Stimulated activated memory B cell treated with anti-CD40 and anti-IgM and Interleukin-4, amounts not matched to agents 10 μg/mL and 1 μg/mL and 100 μg/mL, for 72 hours (primary cell): ENCODE data around the gene CSRNP3.
A peak's percentile ranks its signal among the peaks of the same experiment; 100 is the strongest.

Source experiments
- ATAC-seq: fragments of 150-1000 bp; cut with Tn5 transposase; 2 replicates; pipeline ENCODE4 v1.10.0; 2021
- H3K27ac Mint-ChIP-seq: one replicate; pipeline ENCODE4 v1.8.0; 2022; ENCODE audit warnings: mild to moderate bottlenecking, mixed read lengths
- H3K27me3 Mint-ChIP-seq: one replicate; pipeline ENCODE4 v1.8.0; 2022; ENCODE audit warnings: mixed read lengths
- H3K36me3 Mint-ChIP-seq: one replicate; pipeline ENCODE4 v1.8.0; 2022; ENCODE audit warnings: mixed read lengths
- H3K4me1 Mint-ChIP-seq: one replicate; pipeline ENCODE4 v1.8.0; 2022; ENCODE audit warnings: mixed read lengths
- H3K4me3 Mint-ChIP-seq: one replicate; pipeline ENCODE4 v1.8.0; 2022; ENCODE audit warnings: mild to moderate bottlenecking, moderate library complexity, mixed read lengths
- H3K9me3 Mint-ChIP-seq: one replicate; pipeline ENCODE4 v1.8.0; 2022; ENCODE audit warnings: mixed read lengths

The CSRNP3 gene

DNA sequence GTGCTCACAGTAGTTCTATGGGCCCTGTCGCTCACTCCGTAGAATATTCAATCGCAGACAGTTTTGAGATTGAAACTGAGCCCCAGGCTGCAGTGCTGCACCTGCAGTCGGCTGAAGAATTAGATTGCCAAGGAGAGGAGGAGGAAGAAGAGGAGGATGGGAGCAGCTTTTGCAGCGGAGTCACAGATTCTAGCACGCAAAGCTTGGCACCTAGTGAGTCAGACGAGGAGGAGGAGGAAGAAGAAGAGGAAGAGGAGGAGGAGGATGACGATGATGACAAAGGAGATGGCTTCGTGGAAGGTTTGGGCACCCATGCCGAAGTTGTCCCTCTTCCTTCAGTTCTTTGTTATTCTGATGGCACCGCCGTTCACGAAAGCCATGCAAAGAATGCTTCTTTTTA, 209.4 kb downstream of the CSRNP3 start:
- ATAC-seq: no peak
- no peak overlapping the region for H3K27ac Mint-ChIP-seq
- H3K9me3 Mint-ChIP-seq: no peaks in the 10 kb centered on the region
- H3K4me3 Mint-ChIP-seq: no peak overlapping the region
- H3K4me1 Mint-ChIP-seq: no peaks in the 10 kb centered on the region
- H3K36me3 Mint-ChIP-seq: no peaks in the 10 kb centered on the region
- H3K27me3 Mint-ChIP-seq: no peaks in the 10 kb centered on the region

DNA sequence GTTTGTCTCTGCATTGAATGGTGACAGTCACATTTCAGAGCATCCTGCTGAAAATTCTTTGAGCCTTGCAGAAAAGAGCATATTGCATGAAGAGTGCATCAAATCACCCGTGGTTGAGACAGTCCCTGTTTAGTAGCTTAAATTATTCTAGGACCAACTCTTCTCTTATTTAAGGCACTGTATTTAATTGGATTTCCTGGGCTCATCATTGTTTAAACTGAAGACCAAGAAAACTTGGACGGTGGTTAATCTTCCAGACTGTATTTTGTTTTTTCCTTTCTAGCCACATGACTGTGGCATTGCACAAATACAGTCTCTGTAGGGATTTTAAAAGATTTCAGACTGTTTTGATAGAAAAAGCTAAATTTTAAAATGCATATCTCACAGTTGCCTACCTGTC, 210.1 kb downstream of the CSRNP3 start:
- Mint-ChIP-seq H3K4me1 (no peaks in the 10 kb centered on the region), H3K36me3 (no peaks in the 10 kb centered on the region), H3K27ac (no peak overlapping the region), H3K9me3 (no peaks in the 10 kb centered on the region), H3K4me3 (no peak overlapping the region), H3K27me3 (no peaks in the 10 kb centered on the region)
- no peak for ATAC-seq

DNA sequence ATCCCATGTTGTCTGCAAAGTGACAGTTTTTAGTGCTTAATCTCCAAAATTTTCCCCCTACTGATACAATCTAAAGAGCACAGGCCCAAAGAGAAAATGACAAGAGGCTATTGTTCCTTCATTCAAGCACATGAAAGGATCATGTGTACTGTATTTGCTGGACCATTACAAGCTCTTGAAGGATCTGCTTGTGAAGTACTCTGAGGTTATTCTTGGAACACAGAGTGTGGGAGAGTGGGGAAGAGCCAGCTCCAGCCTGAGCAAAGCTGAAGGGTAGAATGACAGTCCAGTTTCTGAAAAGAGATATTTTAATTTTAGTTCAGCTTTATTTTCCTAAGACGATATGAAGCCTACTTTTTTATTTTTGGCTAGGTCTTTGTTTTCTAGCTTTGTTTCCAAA, 212.3 kb downstream of the CSRNP3 start:
- Mint-ChIP-seq H3K27me3 (no peaks in the 10 kb centered on the region), H3K27ac (no peak overlapping the region), H3K4me3 (no peak overlapping the region), H3K9me3 (no peaks in the 10 kb centered on the region), H3K4me1 (no peaks in the 10 kb centered on the region), H3K36me3 (no peaks in the 10 kb centered on the region)
- no peak for ATAC-seq

DNA sequence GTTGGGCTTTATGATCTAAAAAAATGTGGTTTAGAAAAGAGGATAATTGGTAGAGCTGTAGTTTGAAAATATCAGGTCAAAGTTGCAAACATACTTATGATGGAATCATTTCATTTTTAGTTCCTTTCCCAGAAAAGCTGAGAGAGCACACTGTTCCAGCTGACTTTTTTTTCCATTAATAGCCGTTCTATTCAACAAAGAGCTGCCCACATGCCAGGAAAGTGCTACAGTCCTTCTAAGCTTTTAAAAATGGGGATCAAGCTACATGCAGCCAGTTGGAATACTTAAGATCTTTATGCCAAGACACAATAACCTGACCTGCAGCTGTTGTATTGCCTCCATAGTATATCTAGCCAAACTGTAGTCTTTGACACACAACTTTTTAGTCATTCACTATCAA, 213.0 kb downstream of the CSRNP3 start:
- Mint-ChIP-seq H3K4me3 (no peak overlapping the region), H3K4me1 (no peaks in the 10 kb centered on the region), H3K27ac (no peak overlapping the region), H3K36me3 (no peaks in the 10 kb centered on the region), H3K27me3 (no peaks in the 10 kb centered on the region), H3K9me3 (no peaks in the 10 kb centered on the region)
- ATAC-seq: no peak

DNA sequence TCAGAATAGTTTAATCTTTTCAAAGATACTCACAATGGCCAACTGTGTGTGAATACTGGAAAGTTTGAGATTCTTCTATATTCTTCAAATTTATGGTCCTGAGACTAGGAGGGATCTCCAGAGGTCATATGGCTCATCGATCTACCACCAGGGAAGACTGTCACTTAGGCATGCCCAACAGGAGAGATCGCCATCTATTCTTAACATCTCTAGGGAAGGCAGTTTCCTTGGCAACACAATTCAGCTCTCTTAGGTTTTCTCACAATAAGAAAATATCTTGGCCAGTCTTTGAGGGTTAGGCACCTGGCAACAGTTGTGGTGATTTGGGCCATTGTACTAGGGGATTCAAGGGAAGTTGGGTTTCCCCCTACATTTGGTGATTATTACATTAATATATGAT, 217.3 kb downstream of the CSRNP3 start:
- Mint-ChIP-seq H3K9me3 (no peaks in the 10 kb centered on the region), H3K4me3 (no peak overlapping the region), H3K36me3 (no peaks in the 10 kb centered on the region), H3K4me1 (no peaks in the 10 kb centered on the region), H3K27ac (no peak overlapping the region), H3K27me3 (no peaks in the 10 kb centered on the region)
- ATAC-seq: no peak

DNA sequence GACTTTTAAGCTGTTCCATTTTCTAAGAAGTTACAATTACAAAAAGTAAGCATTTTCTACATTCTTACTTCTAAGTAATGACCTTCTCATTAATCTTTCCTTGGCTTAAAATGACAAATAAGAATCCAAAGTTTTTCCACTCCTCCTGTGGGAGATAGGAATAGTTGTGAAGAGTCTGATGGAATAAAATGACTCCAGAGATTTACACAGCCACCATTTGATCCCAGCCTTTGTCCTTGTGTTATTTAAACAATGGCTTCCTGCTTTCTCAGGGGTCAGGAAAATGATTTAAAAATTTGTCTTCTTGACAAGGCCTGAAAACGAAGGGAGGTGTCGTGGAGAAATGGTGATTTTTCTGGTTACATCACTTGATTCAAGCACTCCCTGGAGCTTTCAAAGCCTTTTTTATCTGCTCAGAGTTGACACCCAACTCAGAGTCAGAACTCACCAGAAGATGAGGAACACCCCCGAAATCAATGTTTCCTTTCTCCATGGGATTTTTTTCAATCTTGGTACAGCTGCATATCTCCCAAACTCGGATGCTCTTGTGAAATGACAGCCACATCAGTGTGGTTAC, 218.0 kb downstream of the CSRNP3 start:
- H3K27me3 Mint-ChIP-seq: no peaks in the 10 kb centered on the region
- H3K4me1 Mint-ChIP-seq: no peaks in the 10 kb centered on the region
- no peak overlapping the region for H3K27ac Mint-ChIP-seq
- ATAC-seq: no peak
- H3K9me3 Mint-ChIP-seq: no peaks in the 10 kb centered on the region
- H3K4me3 Mint-ChIP-seq: no peak overlapping the region
- no peaks in the 10 kb centered on the region for H3K36me3 Mint-ChIP-seq

DNA sequence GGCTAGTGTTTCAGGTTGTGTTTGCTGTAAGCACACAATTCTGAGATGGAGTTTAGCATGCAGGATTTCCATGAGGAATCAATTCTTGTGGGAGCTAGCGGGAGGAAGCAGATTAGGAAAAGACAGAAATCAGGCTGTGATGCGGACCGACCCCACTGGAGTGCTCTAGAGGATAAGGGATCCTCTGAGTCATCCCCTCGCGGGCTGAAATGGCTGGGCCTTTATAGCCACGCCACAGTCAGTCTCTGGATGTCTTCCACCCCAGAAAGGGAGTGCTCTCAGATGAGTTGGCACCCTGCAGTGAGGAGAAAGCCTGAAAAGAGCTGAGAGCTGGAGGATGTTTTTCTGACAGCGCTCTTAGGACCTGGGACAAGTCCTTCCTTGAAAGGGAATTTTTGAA, 222.1 kb downstream of the CSRNP3 start:
- H3K4me3 Mint-ChIP-seq: no peak overlapping the region
- ATAC-seq: no peak

DNA sequence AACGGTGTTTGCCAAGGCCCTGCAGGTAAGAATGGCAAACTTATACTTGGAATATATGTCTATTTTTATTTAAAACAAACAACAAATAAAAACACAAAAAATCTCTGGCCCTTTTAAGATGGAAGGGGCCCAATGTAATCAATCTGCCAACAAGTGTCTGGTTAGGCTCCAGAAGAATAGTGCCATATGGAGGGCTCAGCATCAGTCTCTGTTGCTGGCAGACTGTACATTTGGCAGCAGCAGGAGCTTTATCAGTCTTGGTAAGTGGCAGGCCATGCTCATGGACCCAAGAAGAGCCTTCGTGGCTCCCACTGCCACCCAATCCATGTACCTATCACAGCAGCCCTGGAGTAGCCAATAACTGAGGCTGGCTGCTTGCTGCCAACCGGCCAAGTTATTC, 223.4 kb downstream of the CSRNP3 start:
- Mint-ChIP-seq H3K36me3 (no peaks in the 10 kb centered on the region), H3K27ac (no peak overlapping the region), H3K9me3 (no peaks in the 10 kb centered on the region), H3K4me3 (no peak overlapping the region), H3K4me1 (peaks cover under 1% of the 10 kb centered on the region), H3K27me3 (peaks cover 16% of the 10 kb centered on the region)
- ATAC-seq: no peak

More for the DNA sequence above, 222.1 kb downstream of the CSRNP3 start:
- H3K4me1 Mint-ChIP-seq: no peaks in the 10 kb centered on the region
- no peaks in the 10 kb centered on the region for H3K36me3 Mint-ChIP-seq
- H3K27ac Mint-ChIP-seq: no peak overlapping the region
- H3K27me3 Mint-ChIP-seq: peaks cover 7% of the 10 kb centered on the region
- H3K9me3 Mint-ChIP-seq: no peaks in the 10 kb centered on the region

DNA sequence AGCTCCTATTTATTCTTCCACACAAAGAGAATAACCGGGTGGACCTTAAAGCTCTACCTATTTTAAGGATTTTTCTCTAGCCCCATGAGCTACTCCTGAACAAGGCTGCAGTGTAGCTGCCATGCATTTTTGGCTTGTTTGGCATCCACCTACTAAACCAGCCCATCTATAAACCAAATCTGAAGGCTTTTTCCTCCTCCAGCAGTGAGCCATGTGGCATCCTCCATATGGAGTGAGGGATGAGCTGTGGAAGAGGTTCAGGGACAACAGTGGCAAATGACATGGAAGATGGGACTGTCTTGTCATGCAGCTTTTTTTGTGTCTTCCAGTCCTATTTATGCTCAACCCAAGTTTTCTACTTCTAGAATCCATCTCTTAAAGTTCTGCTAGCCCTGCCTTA, 224.3 kb downstream of the CSRNP3 start:
- H3K4me1 Mint-ChIP-seq: peaks cover 5% of the 10 kb centered on the region
- H3K36me3 Mint-ChIP-seq: no peaks in the 10 kb centered on the region
- peaks cover 16% of the 10 kb centered on the region for H3K27me3 Mint-ChIP-seq
- no peak overlapping the region for H3K4me3 Mint-ChIP-seq
- no peak overlapping the region for H3K27ac Mint-ChIP-seq
- no peak for ATAC-seq
- H3K9me3 Mint-ChIP-seq: no peaks in the 10 kb centered on the region

DNA sequence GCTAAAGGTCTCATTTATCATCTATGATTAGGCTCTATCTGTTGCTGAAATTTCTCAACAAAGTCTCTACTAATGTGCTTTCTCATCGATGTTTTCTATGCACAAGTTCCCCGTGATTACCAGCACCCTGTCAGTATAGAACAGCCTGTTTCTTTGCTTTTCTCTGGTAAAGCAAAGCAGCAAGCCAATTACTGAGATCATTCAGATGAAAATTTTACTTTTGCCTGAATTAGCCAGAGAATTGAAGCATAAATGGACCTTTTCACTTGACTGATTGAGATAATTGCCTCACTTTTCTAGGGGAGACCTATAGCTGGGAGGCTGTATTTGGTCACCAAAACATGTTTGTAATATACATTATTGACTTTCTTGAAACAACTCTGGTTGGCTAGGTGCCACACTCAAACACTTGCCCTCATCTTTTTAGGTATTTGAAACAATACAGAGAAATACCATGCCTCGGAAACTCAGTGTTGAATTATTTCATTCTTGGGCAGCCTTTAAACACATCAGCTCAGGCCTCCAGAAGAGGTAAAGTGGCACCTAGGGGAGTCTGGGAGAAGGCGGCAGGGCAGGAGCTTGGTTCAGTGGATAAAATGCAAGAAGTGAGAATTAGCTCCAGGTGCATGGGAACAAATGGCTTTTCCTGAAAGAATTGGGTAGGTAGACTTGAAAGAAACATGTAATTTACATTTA, 228.4 kb downstream of the CSRNP3 start:
- no peaks in the 10 kb centered on the region for H3K9me3 Mint-ChIP-seq
- H3K36me3 Mint-ChIP-seq: no peaks in the 10 kb centered on the region
- peaks cover 16% of the 10 kb centered on the region for H3K27me3 Mint-ChIP-seq
- ATAC-seq: no peak
- H3K4me3 Mint-ChIP-seq: no peak overlapping the region
- no peak overlapping the region for H3K27ac Mint-ChIP-seq
- peaks cover 5% of the 10 kb centered on the region for H3K4me1 Mint-ChIP-seq

DNA sequence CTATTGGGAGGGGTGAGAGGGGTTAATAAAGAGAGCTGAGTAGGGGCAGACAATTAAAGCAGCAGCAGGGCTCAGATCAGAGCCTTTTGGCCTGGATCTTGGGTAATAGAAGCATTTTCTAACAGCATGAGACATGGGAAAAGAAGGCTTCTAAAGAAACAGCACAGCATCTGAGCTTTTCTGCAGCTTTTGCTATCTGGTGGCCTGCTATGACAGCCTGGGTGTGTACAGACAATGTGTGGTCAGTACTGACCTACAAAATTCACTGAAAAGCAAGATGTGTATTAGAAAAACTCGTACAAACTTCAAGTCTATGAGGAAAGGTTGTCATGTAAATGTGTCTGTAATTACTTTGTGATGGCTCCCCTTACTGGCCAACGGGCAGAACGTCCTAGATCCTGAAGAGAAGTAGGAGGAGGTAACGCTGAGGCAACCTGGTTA, 229.0 kb downstream of the CSRNP3 start:
- Mint-ChIP-seq H3K27ac (no peak overlapping the region), H3K9me3 (no peaks in the 10 kb centered on the region), H3K36me3 (no peaks in the 10 kb centered on the region), H3K27me3 (peaks cover 16% of the 10 kb centered on the region), H3K4me3 (no peak overlapping the region), H3K4me1 (peaks cover 5% of the 10 kb centered on the region)
- peak; percentile 67 for ATAC-seq

DNA sequence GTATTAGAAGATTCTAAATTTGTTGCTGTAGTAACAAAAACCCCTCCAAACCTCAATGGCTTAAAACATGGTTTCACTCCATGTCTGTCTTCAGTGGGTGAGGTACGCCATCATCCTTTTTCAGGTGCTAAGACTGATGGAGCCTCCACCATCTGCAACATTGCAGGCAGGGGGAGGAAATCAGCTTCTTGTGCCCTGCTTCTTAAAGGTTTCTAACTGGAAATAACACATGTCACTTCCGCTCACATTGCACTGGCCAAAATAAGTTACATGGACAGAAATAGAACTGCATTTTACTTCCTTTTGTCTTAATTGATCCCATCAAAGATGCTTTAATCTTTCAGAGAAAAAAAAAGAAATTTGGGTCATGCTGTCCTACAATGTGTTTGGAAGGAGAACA, 230.4 kb downstream of the CSRNP3 start:
- H3K9me3 Mint-ChIP-seq: no peaks in the 10 kb centered on the region
- no peak overlapping the region for H3K4me3 Mint-ChIP-seq
- H3K27ac Mint-ChIP-seq: no peak overlapping the region
- H3K36me3 Mint-ChIP-seq: no peaks in the 10 kb centered on the region
- no peak for ATAC-seq
- peaks cover 5% of the 10 kb centered on the region for H3K4me1 Mint-ChIP-seq
- H3K27me3 Mint-ChIP-seq: peaks cover 16% of the 10 kb centered on the region

DNA sequence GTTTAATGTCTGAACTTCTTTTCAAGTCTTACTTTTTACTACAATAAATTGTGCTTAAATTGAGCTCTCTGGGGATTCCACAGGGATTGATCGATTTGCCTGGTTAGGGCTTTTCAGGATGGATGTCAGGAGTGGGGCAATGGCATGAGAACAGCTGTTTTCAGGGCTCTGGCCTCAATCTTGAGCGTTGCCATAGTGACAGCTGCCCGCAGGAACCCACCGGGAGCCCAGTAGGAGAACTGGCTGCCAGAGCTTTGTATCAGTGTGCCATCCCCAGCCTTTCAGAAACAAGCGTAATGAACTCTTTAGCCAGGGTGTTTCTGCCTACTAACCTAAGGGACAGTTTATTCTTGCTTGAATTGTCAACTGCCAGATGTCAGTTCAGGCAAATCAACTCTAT, 231.0 kb downstream of the CSRNP3 start:
- H3K9me3 Mint-ChIP-seq: no peaks in the 10 kb centered on the region
- no peak overlapping the region for H3K27ac Mint-ChIP-seq
- H3K4me3 Mint-ChIP-seq: no peak overlapping the region
- ATAC-seq: no peak
- H3K36me3 Mint-ChIP-seq: no peaks in the 10 kb centered on the region
- peaks cover 16% of the 10 kb centered on the region for H3K27me3 Mint-ChIP-seq
- peaks cover 5% of the 10 kb centered on the region for H3K4me1 Mint-ChIP-seq

DNA sequence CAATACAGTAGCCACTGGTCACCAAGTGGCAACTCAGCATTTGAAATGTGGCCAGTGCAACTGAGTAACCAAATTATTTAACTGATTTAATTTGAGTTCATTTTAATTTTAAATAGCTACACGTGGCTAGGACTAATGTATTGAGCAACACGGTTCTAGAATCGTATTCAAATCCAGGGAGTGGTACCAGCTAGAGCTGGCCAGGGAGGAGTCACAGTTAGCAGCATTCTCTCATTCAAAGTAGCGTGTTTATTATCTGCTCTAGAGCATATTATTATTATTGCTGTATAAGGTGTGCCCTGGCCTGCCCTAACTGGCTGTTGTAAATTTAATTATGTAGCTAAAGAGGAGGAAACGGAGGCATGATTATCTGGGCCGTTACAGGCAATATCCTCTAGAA, 231.6 kb downstream of the CSRNP3 start:
- H3K4me1 Mint-ChIP-seq: peaks cover 5% of the 10 kb centered on the region
- H3K4me3 Mint-ChIP-seq: no peak overlapping the region
- no peaks in the 10 kb centered on the region for H3K9me3 Mint-ChIP-seq
- no peaks in the 10 kb centered on the region for H3K36me3 Mint-ChIP-seq
- ATAC-seq: no peak
- no peak overlapping the region for H3K27ac Mint-ChIP-seq
- H3K27me3 Mint-ChIP-seq: peaks cover 15% of the 10 kb centered on the region

DNA sequence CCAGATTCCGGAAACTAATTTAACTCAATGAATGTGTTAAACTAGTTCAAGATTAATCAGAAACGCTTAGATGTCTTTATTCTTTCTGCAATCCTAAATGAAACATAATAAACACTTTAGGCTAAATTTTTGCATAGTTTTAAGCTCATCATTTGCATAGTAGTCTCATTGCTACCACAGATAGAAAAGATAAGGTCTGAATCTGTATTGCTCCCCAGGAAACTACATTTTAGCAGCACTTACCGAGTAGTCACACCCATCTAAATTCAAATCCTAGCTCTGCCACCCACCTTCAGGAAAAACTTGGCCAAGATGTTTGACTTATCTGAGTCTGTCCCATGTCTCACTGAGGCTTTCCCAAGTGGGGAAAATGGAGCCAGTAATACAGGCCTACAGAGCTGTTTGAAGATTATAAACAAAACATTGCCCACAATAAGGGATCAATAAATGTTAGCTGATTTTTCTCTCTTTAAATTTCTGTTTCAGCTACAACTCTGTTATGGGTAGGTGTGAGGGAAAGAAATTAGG, 237.5 kb downstream of the CSRNP3 start:
- Mint-ChIP-seq H3K36me3 (no peaks in the 10 kb centered on the region), H3K4me3 (no peak overlapping the region), H3K4me1 (no peaks in the 10 kb centered on the region), H3K27ac (no peak overlapping the region), H3K27me3 (peaks cover 16% of the 10 kb centered on the region), H3K9me3 (peaks cover 7% of the 10 kb centered on the region)
- no peak for ATAC-seq

DNA sequence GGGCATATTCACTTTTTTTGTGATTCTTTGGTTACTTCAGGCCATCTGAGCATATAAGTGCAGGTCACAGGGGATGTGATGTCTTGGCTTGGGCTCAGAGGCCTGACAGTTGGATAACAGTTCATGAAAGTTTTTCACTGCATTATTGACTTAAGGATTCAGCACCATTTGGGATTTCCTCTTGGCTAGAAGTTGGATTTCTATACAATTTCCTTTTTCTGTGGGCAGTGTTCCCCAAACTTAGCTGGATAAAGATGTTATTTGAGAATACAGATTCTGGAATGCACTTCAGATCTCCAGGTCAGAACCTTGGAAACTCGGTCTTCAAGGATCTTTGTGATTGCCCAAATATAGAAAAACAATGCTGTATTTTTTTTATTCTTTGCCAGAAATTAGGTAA, 246.6 kb downstream of the CSRNP3 start:
- Mint-ChIP-seq H3K36me3 (no peaks in the 10 kb centered on the region), H3K9me3 (no peaks in the 10 kb centered on the region), H3K4me3 (no peak overlapping the region), H3K4me1 (no peaks in the 10 kb centered on the region), H3K27me3 (peaks cover 13% of the 10 kb centered on the region), H3K27ac (no peak overlapping the region)
- no peak for ATAC-seq
